MM.1S (cell line): ENCODE data around the gene MPHOSPH9.

Experiments
- EZH2 ChIP-seq: fragments of 300-600 bp; sonication (generic); optimal IDR thresholded peaks from 2 replicates; pipeline ENCODE3; 2017; ENCODE audit warnings: low read depth, mild to moderate bottlenecking, antibody characterized with exemption, low read length, mixed read lengths
- TF ChIP-seq, protein P1 (sequence below): fragments of 300-600 bp; sonication (generic); IDR thresholded peaks from 2 replicates; pipeline ENCODE4 v1.5.1; 2016; ENCODE audit warnings: antibody characterized with exemption, low read length, mixed read lengths

DNA sequence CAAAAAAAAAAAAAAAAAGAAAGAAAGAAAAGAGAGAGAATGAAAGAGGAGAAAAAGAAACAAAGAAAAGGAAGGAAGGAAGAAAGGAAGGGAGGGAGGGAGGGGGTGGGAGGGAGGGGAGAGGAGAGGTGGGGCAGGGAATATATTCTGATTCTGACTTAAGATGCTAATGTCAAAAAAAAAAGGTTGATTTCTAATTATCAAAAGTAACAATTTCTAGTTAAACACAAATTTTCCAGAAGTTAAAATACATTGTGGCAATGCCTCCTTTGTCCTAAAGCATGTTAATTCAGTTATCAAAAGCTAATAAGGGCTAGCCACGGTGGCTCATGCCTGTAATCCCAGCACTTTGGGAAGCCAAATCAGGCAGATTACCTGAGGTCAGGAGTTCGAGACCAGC, 7.5 kb downstream of the MPHOSPH9 start:
- TF ChIP-seq, protein P1, sequence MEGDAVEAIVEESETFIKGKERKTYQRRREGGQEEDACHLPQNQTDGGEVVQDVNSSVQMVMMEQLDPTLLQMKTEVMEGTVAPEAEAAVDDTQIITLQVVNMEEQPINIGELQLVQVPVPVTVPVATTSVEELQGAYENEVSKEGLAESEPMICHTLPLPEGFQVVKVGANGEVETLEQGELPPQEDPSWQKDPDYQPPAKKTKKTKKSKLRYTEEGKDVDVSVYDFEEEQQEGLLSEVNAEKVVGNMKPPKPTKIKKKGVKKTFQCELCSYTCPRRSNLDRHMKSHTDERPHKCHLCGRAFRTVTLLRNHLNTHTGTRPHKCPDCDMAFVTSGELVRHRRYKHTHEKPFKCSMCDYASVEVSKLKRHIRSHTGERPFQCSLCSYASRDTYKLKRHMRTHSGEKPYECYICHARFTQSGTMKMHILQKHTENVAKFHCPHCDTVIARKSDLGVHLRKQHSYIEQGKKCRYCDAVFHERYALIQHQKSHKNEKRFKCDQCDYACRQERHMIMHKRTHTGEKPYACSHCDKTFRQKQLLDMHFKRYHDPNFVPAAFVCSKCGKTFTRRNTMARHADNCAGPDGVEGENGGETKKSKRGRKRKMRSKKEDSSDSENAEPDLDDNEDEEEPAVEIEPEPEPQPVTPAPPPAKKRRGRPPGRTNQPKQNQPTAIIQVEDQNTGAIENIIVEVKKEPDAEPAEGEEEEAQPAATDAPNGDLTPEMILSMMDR, result no peak
- no peak for TF ChIP-seq EZH2
